GM12878 (cell line): ENCODE results near the gene DOCK2. TPM values are rescaled to one million over a fixed set of nuclear protein-coding genes. Genes with fewer than 3 reads are reported as not detected.

Experiments
- CUX1 ChIP-seq: IDR thresholded peaks from 2 replicates; pipeline ENCODE4 v1.6.1; 2012; ENCODE audit warnings: improper control_type of control experiment, low read depth, low read length; ENCODE audit not compliant: insufficient replicate concordance
- EGR1 ChIP-seq, 2 experiments: IDR thresholded peaks; 1 replicate in 1 of 2; 2 replicates in 1 of 2; pipeline ENCODE4 v1.6.1; 2011 to 2012; ENCODE audit warnings: low read depth in 2 of 2, low read length in 2 of 2, borderline replicate concordance in 1 of 2, mild to moderate bottlenecking in 1 of 2, moderate library complexity in 1 of 2
- KAT2A ChIP-seq: conservative IDR thresholded peaks from 2 replicates; pipeline ENCODE4 v1.6.1; 2011; ENCODE audit warnings: low read depth, low read length; ENCODE audit not compliant: control insufficient read depth
- KDM1A ChIP-seq: fragments of 200-600 bp; sonication (generic); IDR thresholded peaks from 2 replicates; pipeline ENCODE4 v1.6.1; 2016; ENCODE audit warnings: borderline replicate concordance
- NBN ChIP-seq: fragments of 450-650 bp; IDR thresholded peaks from 2 replicates; pipeline ENCODE4 v1.6.1; 2016
- RBBP5 ChIP-seq: fragments of 200-600 bp; sonication (generic); conservative IDR thresholded peaks from 2 replicates; pipeline ENCODE4 v1.6.1; 2016
- polyA plus RNA-seq, 11 experiments: library from polyadenylated mRNA; depleted of rRNA in 4 of 11; unstranded in 6 of 11; stranded (reverse) in 5 of 11; fragments of >200 nt; fragmentation: Nextera tagmentation in 4 of 11; fragmentation: Illumina TruSeq in 1 of 11; extraction: Ambion mirVana in 4 of 11; extraction: Trizol in 1 of 11; gene quantifications; 1 replicate in 1 of 11; 2 replicates in 10 of 11; pipeline versions ENCODE4 v1.2.1 to v1.2.3, GENCODE V29; 2011 to 2016; ENCODE audit warnings: inconsistent platforms in 2 of 11, missing spikeins in 2 of 11, low read depth in 1 of 11
- total RNA-seq, 4 experiments: library from RNA; depleted of rRNA in 3 of 4; stranded (reverse); fragments of >200 nt in 3 of 4; fragmentation: Illumina TruSeq in 1 of 4; extraction: Trizol in 1 of 4; gene quantifications; 2 replicates each; pipeline versions ENCODE4 v1.2.1 to v1.2.3, GENCODE V29; 2013 to 2021
- TF ChIP-seq, protein P1 (sequence below): IDR thresholded peaks from 2 replicates; pipeline ENCODE4 v1.6.1; 2011; ENCODE audit warnings: low read depth, low read length, improper control_type of control experiment, borderline replicate concordance
- TF ChIP-seq, protein P2 (sequence below): fragments of 450-650 bp; IDR thresholded peaks from 2 replicates; pipeline ENCODE4 v1.6.1; 2017; ENCODE audit warnings: low read depth, mild to moderate bottlenecking, moderate library complexity

The DOCK2 gene
- total and polyA plus RNA-seq, 10 of the 15 experiments (the other 5 are each of a cell fraction or from before 2014, with no cell fraction given) = 34.2 to 192 (median 118) TPM

DNA sequence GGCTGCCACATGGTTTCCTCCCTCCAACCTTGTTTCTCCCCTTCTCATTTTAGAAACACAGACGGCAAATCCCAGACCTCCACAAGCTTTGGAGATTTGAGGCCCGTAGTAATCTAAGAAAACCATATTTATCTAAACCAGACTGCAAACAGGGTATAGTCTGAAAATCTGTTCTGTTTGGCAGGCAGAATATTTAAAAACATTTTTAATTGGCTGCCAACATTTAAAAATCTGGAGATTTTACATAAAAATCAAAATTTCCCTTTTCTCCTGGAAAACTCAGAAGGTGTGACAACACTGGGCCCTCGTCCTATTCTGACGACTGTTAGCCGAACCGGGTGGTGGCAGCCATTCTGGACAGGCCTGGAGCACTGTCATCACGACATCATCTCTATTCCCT, 401.2 kb downstream of the DOCK2 start (continued):
- TF ChIP-seq CUX1 (no peak), EGR1 (IDR thresholded peaks at IDR 0.05; ENCODE audit: borderline replicate concordance in 1 of 2, low read depth in 2 of 2, low read length in 2 of 2) (no peak), NBN (no peak), KDM1A (no peak), RBBP5 (no peak), KAT2A (no peak)
- TF ChIP-seq, protein P1, sequence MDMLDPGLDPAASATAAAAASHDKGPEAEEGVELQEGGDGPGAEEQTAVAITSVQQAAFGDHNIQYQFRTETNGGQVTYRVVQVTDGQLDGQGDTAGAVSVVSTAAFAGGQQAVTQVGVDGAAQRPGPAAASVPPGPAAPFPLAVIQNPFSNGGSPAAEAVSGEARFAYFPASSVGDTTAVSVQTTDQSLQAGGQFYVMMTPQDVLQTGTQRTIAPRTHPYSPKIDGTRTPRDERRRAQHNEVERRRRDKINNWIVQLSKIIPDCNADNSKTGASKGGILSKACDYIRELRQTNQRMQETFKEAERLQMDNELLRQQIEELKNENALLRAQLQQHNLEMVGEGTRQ = no peak
- TF ChIP-seq, protein P2, sequence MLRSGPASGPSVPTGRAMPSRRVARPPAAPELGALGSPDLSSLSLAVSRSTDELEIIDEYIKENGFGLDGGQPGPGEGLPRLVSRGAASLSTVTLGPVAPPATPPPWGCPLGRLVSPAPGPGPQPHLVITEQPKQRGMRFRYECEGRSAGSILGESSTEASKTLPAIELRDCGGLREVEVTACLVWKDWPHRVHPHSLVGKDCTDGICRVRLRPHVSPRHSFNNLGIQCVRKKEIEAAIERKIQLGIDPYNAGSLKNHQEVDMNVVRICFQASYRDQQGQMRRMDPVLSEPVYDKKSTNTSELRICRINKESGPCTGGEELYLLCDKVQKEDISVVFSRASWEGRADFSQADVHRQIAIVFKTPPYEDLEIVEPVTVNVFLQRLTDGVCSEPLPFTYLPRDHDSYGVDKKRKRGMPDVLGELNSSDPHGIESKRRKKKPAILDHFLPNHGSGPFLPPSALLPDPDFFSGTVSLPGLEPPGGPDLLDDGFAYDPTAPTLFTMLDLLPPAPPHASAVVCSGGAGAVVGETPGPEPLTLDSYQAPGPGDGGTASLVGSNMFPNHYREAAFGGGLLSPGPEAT = no peak
